HG02938 (cell line): ENCODE results near the gene CDRT15L2.
"Not testable (repeated sequence)": the region's sequence is repeated elsewhere in the genome, so short reads cannot be mapped to it uniquely, and the experiment has no call there.

ENCODE experiments used
- ATAC-seq: cut with Tn5 transposase; IDR thresholded peaks from one replicate; pipeline ENCODE4 v1.9.1; 2021; ENCODE audit warnings: mild to moderate bottlenecking, moderate library complexity; ENCODE audit not compliant: unreplicated experiment

The CDRT15L2 gene

GRCh38 chr17:20573216-20573615 is 6.3 kb upstream of the CDRT15L2 start:
- not testable (repeated sequence) for ATAC-seq

GRCh38 chr17:20575071-20575470 is 4.5 kb upstream of the CDRT15L2 start:
- ATAC-seq: not testable (repeated sequence)

- ATAC-seq: not testable (repeated sequence)
Measured at GRCh38 chr17:20583891-20584577, 4.5 kb downstream of the CDRT15L2 start.

- ATAC-seq: not testable (repeated sequence)
Measured at GRCh38 chr17:20588744-20589453, 9.4 kb downstream of the CDRT15L2 start.

- not testable (repeated sequence) for ATAC-seq
Measured at GRCh38 chr17:20589454-20589810, 9.9 kb downstream of the CDRT15L2 start.

DNA sequence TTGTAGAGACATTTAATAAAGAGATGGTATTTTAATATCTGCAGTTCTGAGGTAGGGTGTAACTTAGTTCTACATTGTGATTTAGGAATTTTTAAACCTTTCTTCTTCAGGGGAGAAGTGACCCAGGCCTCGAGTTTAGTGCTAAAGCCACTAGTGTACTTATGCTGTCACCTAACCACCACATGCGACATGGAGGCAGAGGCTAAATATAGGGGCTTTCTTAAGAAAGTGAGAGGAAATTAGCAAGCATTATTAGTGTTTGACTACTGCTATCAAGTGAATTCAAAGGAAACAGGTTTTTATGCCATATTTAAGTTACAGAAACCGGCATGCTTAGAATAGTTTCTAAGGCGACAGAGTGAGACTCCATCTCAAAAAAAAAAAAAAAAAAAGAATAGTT is 11.5 kb downstream of the CDRT15L2 start:
- not testable (repeated sequence) for ATAC-seq

GRCh38 chr17:20605568-20605967 is 26.0 kb downstream of the CDRT15L2 start:
- not testable (repeated sequence) for ATAC-seq

- ATAC-seq: not testable (repeated sequence)
Measured at GRCh38 chr17:20609490-20609889, 30.0 kb downstream of the CDRT15L2 start.

DNA sequence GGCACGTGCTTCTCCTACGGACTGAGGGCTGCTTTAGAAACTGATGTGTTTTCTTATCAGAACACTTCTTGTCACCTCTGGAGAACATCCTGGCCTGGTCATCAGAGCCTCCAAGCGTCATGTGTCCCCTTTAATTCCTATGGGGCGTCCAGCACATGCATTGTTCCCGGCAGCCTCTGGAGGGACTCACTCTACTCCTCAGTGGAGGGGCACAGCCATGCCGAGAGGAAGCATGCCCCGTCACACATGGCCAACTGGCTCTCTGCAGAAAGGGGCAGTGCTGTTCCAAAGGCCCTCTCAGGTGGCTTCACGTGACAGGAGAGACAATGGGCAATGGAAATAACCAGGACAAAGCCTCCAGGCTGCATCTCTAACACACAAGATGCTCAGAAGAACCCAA is 31.8 kb downstream of the CDRT15L2 start:
- ATAC-seq: no peak

DNA sequence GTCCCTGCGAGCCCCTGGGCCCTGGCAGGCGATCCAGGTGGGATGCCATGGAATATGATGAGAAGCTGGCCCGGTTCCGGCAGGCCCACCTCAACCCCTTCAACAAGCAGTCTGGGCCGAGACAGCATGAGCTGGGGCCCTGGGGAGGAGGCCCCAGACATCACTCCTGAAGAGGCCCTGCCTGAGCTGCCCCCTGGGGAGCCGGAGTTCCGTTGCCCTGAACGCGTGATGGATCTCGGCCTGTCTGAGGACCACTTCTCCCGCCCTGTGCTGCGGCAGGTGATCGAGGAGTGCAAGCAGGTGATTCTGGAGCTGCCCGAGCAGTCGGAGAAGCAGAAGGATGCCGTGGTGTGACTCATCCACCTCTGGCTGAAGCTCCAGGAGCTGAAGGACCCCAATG is 33.1 kb downstream of the CDRT15L2 start:
- ATAC-seq: no peak

DNA sequence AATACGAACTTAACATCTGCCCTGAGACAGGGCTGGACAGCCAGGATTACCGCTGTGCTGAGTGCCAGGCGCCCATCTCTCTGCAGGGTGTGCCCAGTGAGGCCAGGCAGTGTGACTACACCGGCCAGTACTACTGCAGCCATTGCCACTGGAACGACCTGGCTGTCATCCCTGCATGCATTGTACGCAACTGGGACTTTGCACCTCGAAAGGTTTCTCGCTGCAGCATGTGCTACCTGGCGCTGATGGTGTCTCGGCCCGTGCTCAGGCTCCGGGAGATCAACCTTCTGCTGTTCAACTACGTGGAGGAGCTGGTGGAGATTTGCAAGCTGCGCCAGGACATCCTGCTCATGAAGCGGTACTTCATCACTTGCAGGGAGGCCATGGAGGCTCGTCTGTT is 33.7 kb downstream of the CDRT15L2 start:
- no peak for ATAC-seq

DNA sequence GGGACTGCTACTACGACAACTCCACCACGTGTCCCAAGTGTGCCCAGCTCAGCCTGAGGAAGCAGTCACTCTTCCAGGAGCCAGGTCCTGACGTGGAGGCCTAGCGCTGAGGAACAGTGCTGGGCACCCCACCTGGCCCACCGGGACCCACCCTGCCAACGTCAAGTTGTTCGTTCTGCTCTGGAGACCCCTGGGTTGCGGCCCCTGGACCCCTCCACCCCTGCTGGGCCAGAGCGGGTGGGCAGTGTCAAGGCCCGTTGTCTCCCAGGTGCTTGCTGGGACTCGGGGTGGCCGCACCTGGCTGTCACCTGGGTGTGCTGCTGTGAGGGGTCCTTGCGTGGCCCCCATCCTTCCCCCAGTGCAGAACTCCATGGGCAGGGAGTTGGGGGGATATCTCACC is 34.4 kb downstream of the CDRT15L2 start:
- no peak for ATAC-seq

GRCh38 chr17:20615461-20615860 is 35.9 kb downstream of the CDRT15L2 start:
- not testable (repeated sequence) for ATAC-seq
